ENCODE results near the gene BCL7A. TPM values are rescaled to one million over a fixed set of nuclear protein-coding genes. Genes with fewer than 3 reads are reported as not detected.

Gene BCL7A
- total RNA-seq, 1 experiment from 2014 or later = 14.5 TPM

DNA sequence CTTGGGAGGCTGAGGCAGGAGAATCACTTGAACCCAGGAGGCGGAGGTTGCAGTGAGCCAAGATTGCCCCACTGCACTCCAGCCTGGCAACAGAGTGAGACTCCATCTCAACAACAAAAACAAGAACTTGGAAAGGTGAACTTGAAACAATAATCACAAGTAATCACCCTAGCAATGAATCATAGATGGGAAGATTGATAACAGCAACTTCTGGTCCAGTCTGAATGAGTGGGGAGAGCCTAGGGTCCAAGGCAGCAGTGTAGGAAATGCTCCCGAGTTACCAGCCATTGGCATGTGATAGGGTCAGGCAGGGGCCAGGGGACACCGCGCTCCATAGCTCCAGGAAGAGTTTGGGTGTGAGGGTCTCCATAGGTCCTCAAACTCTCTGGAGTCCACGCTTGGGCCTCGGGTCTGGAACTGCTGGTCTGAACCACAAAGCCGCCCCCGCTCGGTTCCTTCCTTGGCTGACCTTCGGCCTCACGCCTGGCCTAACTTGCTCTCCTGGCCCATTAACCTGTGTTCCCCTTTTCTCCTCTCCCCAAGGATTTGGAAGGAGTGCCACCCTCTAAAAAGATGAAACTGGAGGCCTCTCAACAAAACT, 37.0 kb downstream of the BCL7A start:
- Histone ChIP-seq H3K36me3 (ENCODE audit: control insufficient read depth, insufficient read depth, low read length) (no peaks in the 10 kb centered on the region), H3K4me1 (ENCODE audit: control insufficient read depth, insufficient read depth, low read length) (peaks cover 16% of the 10 kb centered on the region), H3K27ac (ENCODE audit: low read length) (peak overlapping the region; percentile 9; the same call in 1 of the 2 replicates), H3K4me3 (ENCODE audit: low read depth in 2 of 2, low read length in 2 of 2) (no peak overlapping the region), H3K9me3 (ENCODE audit: control insufficient read depth, insufficient read depth, low read depth, low read length) (no peaks in the 10 kb centered on the region), H3K27me3 (ENCODE audit: control insufficient read depth, insufficient read depth, low read length) (no peaks in the 10 kb centered on the region)
- no peak for TF ChIP-seq TCF7L2 (IDR thresholded peaks at IDR 0.05; ENCODE audit: low read depth, low read length)
- TF ChIP-seq, protein P1, sequence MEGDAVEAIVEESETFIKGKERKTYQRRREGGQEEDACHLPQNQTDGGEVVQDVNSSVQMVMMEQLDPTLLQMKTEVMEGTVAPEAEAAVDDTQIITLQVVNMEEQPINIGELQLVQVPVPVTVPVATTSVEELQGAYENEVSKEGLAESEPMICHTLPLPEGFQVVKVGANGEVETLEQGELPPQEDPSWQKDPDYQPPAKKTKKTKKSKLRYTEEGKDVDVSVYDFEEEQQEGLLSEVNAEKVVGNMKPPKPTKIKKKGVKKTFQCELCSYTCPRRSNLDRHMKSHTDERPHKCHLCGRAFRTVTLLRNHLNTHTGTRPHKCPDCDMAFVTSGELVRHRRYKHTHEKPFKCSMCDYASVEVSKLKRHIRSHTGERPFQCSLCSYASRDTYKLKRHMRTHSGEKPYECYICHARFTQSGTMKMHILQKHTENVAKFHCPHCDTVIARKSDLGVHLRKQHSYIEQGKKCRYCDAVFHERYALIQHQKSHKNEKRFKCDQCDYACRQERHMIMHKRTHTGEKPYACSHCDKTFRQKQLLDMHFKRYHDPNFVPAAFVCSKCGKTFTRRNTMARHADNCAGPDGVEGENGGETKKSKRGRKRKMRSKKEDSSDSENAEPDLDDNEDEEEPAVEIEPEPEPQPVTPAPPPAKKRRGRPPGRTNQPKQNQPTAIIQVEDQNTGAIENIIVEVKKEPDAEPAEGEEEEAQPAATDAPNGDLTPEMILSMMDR (IDR thresholded peaks at IDR 0.05) = no peak
- TF ChIP-seq, protein P2, sequence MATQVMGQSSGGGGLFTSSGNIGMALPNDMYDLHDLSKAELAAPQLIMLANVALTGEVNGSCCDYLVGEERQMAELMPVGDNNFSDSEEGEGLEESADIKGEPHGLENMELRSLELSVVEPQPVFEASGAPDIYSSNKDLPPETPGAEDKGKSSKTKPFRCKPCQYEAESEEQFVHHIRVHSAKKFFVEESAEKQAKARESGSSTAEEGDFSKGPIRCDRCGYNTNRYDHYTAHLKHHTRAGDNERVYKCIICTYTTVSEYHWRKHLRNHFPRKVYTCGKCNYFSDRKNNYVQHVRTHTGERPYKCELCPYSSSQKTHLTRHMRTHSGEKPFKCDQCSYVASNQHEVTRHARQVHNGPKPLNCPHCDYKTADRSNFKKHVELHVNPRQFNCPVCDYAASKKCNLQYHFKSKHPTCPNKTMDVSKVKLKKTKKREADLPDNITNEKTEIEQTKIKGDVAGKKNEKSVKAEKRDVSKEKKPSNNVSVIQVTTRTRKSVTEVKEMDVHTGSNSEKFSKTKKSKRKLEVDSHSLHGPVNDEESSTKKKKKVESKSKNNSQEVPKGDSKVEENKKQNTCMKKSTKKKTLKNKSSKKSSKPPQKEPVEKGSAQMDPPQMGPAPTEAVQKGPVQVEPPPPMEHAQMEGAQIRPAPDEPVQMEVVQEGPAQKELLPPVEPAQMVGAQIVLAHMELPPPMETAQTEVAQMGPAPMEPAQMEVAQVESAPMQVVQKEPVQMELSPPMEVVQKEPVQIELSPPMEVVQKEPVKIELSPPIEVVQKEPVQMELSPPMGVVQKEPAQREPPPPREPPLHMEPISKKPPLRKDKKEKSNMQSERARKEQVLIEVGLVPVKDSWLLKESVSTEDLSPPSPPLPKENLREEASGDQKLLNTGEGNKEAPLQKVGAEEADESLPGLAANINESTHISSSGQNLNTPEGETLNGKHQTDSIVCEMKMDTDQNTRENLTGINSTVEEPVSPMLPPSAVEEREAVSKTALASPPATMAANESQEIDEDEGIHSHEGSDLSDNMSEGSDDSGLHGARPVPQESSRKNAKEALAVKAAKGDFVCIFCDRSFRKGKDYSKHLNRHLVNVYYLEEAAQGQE (IDR thresholded peaks at IDR 0.05; ENCODE audit: insufficient read depth in 1 of 2, low read depth in 2 of 2, low read length in 1 of 2) = no peak
- DNase-seq (ENCODE audit: low read depth, low spot score) (no peak), ATAC-seq (no peak)
- in situ Hi-C loops (cut with HindIII; ENCODE audit: low pct_unique_long_range_greater_than_20kb, low sequenced_read_pairs) (no loop called here), intact Hi-C loops (cut with micrococcal nuclease; ENCODE audit: unreplicated experiment) (loop anchor here (10.0 kb wide), 1 partner anchor 126 kb away; the partner anchor contains the start of gene LRRC43)
- POLR2A ChIA-PET = no interaction called here
- BruUV-seq (replicated peaks) = no TSS peak
- CTCF ChIA-PET = interaction anchor here (0.6 to 0.9 kb wide), 2 partner anchors 15 to 39 kb away, joined by 3 read pairs; no protein-coding TSS in a partner anchor

DNA sequence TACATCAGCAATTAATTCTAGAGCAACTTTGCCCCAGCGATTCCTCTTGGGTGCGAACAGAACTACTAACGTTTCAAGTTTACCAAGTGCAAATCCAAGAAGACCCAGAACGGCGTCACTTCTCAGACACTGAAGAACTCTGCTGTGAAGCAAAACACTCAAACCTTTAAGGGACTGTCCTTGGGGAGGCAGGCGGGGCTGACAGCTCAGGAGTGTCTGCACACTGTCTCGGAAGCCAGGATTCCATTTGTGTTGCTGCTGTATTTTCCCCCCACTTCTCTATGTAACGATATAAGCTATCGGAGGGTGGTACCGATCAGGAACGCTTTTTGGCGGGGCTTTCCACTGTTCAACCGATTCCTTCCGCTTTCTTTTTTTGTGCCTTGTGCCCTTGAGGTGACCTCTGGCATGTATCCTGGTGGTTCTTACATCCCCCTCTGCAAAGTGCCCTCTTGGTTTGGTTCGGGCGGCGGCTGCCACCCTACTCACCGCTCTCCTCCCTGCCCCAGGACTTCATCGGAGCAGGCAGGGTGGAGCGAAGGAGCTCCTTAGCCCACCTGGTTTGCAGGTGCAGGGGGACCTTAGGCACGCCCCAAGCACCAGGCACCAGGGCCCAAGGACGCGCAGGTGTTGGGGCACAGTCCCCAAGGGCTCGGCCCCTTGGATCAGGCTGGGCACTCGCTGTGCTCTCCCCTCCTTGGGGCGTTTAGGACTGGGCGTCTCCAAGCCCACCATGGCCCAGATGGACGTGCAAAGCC, 37.7 kb downstream of the BCL7A start:
- TF ChIP-seq, protein P2 (IDR thresholded peaks at IDR 0.05; ENCODE audit: insufficient read depth in 1 of 2, low read depth in 2 of 2, low read length in 1 of 2) = no peak
- TF ChIP-seq, protein P1 (IDR thresholded peaks at IDR 0.05) = no peak
- TF ChIP-seq SIN3A (IDR thresholded peaks at IDR 0.05; ENCODE audit: borderline replicate concordance, insufficient read depth, low read depth, low read length) (no peak), POLR2AphosphoS5 (IDR thresholded peaks at IDR 0.05; ENCODE audit: low read depth, low read length) (no peak), TCF7L2 (IDR thresholded peaks at IDR 0.05; ENCODE audit: low read depth, low read length) (no peak)
- Histone ChIP-seq H3K27me3 (ENCODE audit: control insufficient read depth, insufficient read depth, low read length) (no peaks in the 10 kb centered on the region), H3K4me1 (ENCODE audit: control insufficient read depth, insufficient read depth, low read length) (peaks cover 23% of the 10 kb centered on the region), H3K4me3 (ENCODE audit: low read depth in 2 of 2, low read length in 2 of 2) (no peak overlapping the region), H3K36me3 (ENCODE audit: control insufficient read depth, insufficient read depth, low read length) (no peaks in the 10 kb centered on the region), H3K9me3 (ENCODE audit: control insufficient read depth, insufficient read depth, low read depth, low read length) (no peaks in the 10 kb centered on the region), H3K27ac (ENCODE audit: low read length) (0 out of 2 replicates have a peak overlapping the region, but pooled peaks have one; percentile 9)
- ChIA-PET POLR2A (no interaction called here), CTCF (no interaction called here)
- ATAC-seq = no peak
- intact Hi-C loops (cut with micrococcal nuclease; ENCODE audit: unreplicated experiment) (loop anchor here (10.0 kb wide), 1 partner anchor 125 kb away; the partner anchor contains the start of gene LRRC43), in situ Hi-C loops (cut with HindIII; ENCODE audit: low pct_unique_long_range_greater_than_20kb, low sequenced_read_pairs) (no loop called here)
- DNase-seq (ENCODE audit: low read depth, low spot score) = no peak
- no TSS peak for BruUV-seq (replicated peaks)

Data from Panc1 (cell line).